Measurements from ENCODE around the gene SMARCD3.

Gene SMARCD3

GRCh38 chr7:151248346-151249033 lies at the start of gene SMARCD3:
Gene SMARCD3, minus strand, starts transcription at chr7:151248694. Its CDS starts 132 bp downstream, at chr7:151248562.
- no peak within 1 kb of the TSS for H3K27ac ChIP-seq (ENCODE audit: low read length)
- peak within 1 kb of the TSS; percentile 73 for H3K4me3 ChIP-seq (ENCODE audit: low read length)
- H3K4me1 ChIP-seq (ENCODE audit: low read length): peaks cover 23% of the 10 kb centered on the region
- H4K20me1 ChIP-seq (ENCODE audit: insufficient read depth, low read length): peaks cover 4% of the 10 kb centered on the region; the same call in 1 of the 2 replicates
- no peaks in the 10 kb centered on the region for H3K9me3 ChIP-seq (ENCODE audit: insufficient read depth, low read length)
- TF ChIP-seq EZH2phosphoT487 (IDR thresholded peaks at IDR 0.05; ENCODE audit: low read depth) (no peak), CTCF (IDR thresholded peaks at IDR 0.05; ENCODE audit: low read depth, low read length) (no peak)
- H3K36me3 ChIP-seq (replicated peaks; ENCODE audit: low read depth, low read length): no peaks in the 10 kb centered on the region
- H3K4me2 ChIP-seq (ENCODE audit: low read length): peak within 1 kb of the TSS; percentile 77
- H3K9ac ChIP-seq (ENCODE audit: low read length): peak within 1 kb of the TSS; percentile 36; the same call in 1 of the 2 replicates
- no peaks in the 10 kb centered on the region for H3K79me2 ChIP-seq (ENCODE audit: low read length)
- H3K27me3 ChIP-seq (ENCODE audit: low read depth, low read length): peaks cover 59% of the 10 kb centered on the region
- H2AFZ ChIP-seq (ENCODE audit: low read depth, low read length): no peak within 1 kb of the TSS; the same call in 1 of the 2 replicates

DNA sequence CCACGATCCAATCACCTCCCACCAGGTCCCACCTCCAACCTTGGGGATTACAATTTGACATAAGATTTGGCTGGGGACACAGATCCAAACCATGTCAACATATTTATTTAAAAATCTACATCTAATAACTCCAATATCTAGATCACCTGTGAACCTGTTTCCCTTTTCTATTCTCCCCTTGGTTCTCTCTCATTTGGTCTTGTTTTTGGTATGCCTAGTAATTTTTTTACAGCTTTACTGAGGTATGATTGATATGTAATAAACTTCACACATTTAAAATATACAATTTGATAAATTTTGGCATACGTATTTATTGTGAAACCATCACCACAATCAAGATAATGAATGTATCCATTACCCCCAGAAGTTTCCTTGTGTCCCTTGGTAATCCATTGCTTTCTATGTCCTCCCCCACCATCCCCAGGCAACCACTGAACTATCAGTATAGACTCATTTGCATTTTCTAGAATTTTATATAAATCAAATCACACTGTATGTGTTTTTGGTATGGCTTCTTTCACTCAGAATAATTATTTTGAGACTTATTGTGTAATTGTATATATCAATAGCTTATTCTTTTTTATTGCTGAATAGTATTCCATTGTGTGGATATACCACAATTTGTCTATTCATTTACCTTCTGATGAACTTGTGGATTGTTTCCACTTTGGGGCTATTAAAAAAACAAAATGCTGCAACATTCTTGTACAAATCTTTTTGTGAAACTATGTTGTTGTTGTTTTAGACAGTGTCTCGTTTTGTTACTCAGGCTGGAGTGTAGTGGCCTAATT lies 47.9 kb upstream of the SMARCD3 start:
- Histone ChIP-seq H3K4me1 (ENCODE audit: low read length) (peaks cover 11% of the 10 kb centered on the region), H3K27ac (ENCODE audit: low read length) (no peak overlapping the region), H4K20me1 (ENCODE audit: insufficient read depth, low read length) (0 out of 2 replicates have a peak, but pooled peaks cover 6% of the 10 kb centered on the region), H3K9ac (ENCODE audit: low read length) (no peak overlapping the region), H3K4me2 (ENCODE audit: low read length) (no peak overlapping the region), H3K4me3 (ENCODE audit: low read length) (no peak overlapping the region), H3K36me3 (replicated peaks; ENCODE audit: low read depth, low read length) (no peaks in the 10 kb centered on the region), H3K27me3 (ENCODE audit: low read depth, low read length) (peaks cover 44% of the 10 kb centered on the region), H3K79me2 (ENCODE audit: low read length) (no peaks in the 10 kb centered on the region), H2AFZ (ENCODE audit: low read depth, low read length) (no peak overlapping the region), H3K9me3 (ENCODE audit: insufficient read depth, low read length) (no peaks in the 10 kb centered on the region)
- TF ChIP-seq EZH2phosphoT487 (IDR thresholded peaks at IDR 0.05; ENCODE audit: low read depth) (no peak), CTCF (IDR thresholded peaks at IDR 0.05; ENCODE audit: low read depth, low read length) (no peak)

GRCh38 chr7:151292850-151293249 lies 44.4 kb upstream of the SMARCD3 start:
- Histone ChIP-seq H3K79me2 (ENCODE audit: low read length) (no peaks in the 10 kb centered on the region), H3K27me3 (ENCODE audit: low read depth, low read length) (peaks cover 41% of the 10 kb centered on the region)
- no peak for TF ChIP-seq CTCF (IDR thresholded peaks at IDR 0.05; ENCODE audit: low read depth, low read length)
- no peak for TF ChIP-seq EZH2phosphoT487 (IDR thresholded peaks at IDR 0.05; ENCODE audit: low read depth)

GRCh38 chr7:151291206-151291605 lies 42.7 kb upstream of the SMARCD3 start:
- H3K79me2 ChIP-seq (ENCODE audit: low read length): no peaks in the 10 kb centered on the region
- peaks cover 49% of the 10 kb centered on the region for H3K27me3 ChIP-seq (ENCODE audit: low read depth, low read length)
- H3K4me3 ChIP-seq (ENCODE audit: low read length): no peak overlapping the region
- no peaks in the 10 kb centered on the region for H3K36me3 ChIP-seq (replicated peaks; ENCODE audit: low read depth, low read length)
- H3K9me3 ChIP-seq (ENCODE audit: insufficient read depth, low read length): no peaks in the 10 kb centered on the region
- TF ChIP-seq EZH2phosphoT487 (IDR thresholded peaks at IDR 0.05; ENCODE audit: low read depth) (no peak), CTCF (IDR thresholded peaks at IDR 0.05; ENCODE audit: low read depth, low read length) (no peak)
- no peaks in the 10 kb centered on the region for H4K20me1 ChIP-seq (ENCODE audit: insufficient read depth, low read length)
- H3K9ac ChIP-seq (ENCODE audit: low read length): no peak overlapping the region
- H3K4me2 ChIP-seq (ENCODE audit: low read length): no peak overlapping the region
- H3K4me1 ChIP-seq (ENCODE audit: low read length): 0 out of 2 replicates have a peak, but pooled peaks cover 2% of the 10 kb centered on the region
- H3K27ac ChIP-seq (ENCODE audit: low read length): no peak overlapping the region
- H2AFZ ChIP-seq (ENCODE audit: low read depth, low read length): no peak overlapping the region

More at GRCh38 chr7:151292850-151293249, 44.4 kb upstream of the SMARCD3 start:
- no peak overlapping the region for H3K9ac ChIP-seq (ENCODE audit: low read length)
- no peak overlapping the region for H2AFZ ChIP-seq (ENCODE audit: low read depth, low read length)
- no peaks in the 10 kb centered on the region for H3K9me3 ChIP-seq (ENCODE audit: insufficient read depth, low read length)
- no peaks in the 10 kb centered on the region for H4K20me1 ChIP-seq (ENCODE audit: insufficient read depth, low read length)
- H3K27ac ChIP-seq (ENCODE audit: low read length): no peak overlapping the region
- H3K36me3 ChIP-seq (replicated peaks; ENCODE audit: low read depth, low read length): no peaks in the 10 kb centered on the region
- no peak overlapping the region for H3K4me2 ChIP-seq (ENCODE audit: low read length)
- no peaks in the 10 kb centered on the region for H3K4me1 ChIP-seq (ENCODE audit: low read length)
- H3K4me3 ChIP-seq (ENCODE audit: low read length): no peak overlapping the region

All from OCI-LY3 (cell line).